GM19193 (cell line): Measurements from ENCODE around the gene ALKBH3.

Source experiments
- POLR2A ChIP-seq: IDR thresholded peaks from 4 replicates; pipeline ENCODE4 v1.6.1; 2011; ENCODE audit not compliant: insufficient read depth, insufficient read length; ENCODE audit errors: extremely low read depth

The ALKBH3 gene

GRCh38 chr11:43907028-43907975 lies 26.7 kb downstream of the ALKBH3 start:
- no peak for TF ChIP-seq POLR2A

GRCh38 chr11:43908191-43908590 lies 27.6 kb downstream of the ALKBH3 start:
- no peak for TF ChIP-seq POLR2A

DNA sequence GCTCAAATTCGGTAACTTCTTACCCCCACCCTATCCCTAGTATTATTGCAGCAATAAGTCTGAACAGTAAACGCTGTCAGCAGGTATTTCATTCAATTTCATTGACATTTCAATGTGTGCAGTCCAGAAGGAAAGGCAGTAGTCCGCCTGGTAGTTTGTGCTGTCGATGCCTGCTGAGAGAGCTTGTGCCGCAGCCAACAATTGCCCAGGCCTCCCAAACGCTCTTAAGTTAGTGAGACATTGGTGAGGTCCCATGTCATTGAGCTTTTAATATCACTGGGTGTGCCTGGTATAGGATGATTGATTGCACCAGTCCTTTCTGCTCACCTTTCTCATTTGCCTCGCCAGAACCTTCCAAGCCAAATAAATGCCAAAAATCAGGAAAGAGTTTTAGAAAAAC lies 28.1 kb downstream of the ALKBH3 start:
- no peak for TF ChIP-seq POLR2A

DNA sequence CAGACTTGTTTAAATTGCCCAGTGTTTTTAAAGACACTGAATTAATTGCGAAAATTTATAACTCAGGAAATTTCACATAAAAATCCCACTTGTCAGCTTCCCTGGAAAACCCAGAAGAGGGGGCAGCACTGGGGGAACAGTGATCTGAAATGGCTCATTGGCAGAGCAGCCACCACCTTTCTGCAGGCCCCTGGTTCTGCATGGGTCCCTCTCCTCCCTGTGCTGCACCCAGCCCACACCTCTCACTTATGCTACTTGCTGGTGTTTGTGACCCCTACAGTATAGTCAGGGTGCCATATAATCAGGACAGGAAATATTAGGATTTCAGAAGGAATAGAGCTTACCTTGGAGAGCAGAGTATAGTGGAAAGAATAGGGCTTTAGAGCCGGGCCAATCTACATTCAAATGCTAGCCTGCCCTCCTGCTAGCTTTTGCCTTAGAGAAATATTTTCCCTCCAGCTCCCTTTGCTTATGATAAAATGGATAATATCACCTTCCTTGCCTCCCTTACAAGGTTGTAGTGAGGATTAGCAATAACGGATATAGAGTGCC lies 33.3 kb downstream of the ALKBH3 start:
- no peak for TF ChIP-seq POLR2A

DNA sequence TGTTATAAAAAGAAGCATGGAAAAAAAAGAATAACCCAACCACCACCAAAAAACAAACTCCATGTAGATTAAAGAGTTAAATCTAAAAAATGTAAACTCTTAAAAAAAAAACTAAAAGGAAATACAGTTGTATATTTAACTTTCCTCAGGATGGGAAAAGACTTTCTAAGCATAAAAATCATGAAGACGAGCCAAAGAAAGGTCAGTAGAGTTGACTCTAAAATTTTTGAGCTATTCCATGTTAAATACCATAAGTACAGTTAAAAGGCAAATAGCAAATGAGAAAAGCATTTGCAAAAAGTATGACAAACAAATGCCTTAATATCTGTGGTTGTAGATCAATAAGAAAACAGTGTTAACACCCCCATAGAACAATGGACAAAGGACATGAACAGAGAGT lies 33.8 kb downstream of the ALKBH3 start:
- no peak for TF ChIP-seq POLR2A

DNA sequence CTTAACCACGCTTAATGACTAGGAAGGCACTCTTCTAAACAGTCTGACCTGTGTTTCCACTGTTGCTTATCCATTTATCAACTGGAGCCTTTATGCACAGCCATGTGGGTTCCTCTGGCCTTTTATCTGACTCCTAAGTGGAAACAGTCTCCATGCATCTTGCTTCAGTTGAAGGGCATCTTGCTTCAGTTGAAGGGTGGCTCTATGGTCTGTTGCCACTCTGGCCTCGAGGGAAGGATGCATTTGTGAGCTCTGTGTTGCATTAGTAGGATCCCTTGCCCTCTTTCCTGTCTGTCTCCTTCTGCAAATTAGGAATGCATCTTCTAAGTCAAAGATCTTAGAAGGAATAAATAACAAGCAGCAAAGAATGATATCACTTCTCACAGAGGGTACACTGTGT lies 36.0 kb downstream of the ALKBH3 start:
- no peak for TF ChIP-seq POLR2A

DNA sequence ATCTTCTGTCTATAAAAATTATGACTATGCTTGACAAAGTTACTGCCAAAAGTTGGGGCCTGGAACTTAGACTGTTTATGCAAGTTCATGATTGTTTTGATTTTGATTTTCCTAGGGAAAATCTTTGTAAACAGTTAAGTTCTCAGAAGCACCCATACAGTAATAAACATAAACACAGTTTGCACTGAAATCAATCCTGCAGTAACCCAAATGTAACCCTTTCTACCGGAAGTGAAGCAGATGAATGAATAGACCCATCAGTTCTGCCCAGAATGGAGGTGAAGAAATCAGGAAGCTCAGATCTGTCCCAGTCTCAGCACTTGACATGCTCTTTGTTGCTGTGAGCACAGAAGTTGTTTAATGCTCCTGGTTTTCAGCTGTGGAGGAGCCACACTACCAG lies 37.2 kb downstream of the ALKBH3 start:
- no peak for TF ChIP-seq POLR2A

GRCh38 chr11:43918662-43919061 lies 38.0 kb downstream of the ALKBH3 start:
- TF ChIP-seq POLR2A: no peak

DNA sequence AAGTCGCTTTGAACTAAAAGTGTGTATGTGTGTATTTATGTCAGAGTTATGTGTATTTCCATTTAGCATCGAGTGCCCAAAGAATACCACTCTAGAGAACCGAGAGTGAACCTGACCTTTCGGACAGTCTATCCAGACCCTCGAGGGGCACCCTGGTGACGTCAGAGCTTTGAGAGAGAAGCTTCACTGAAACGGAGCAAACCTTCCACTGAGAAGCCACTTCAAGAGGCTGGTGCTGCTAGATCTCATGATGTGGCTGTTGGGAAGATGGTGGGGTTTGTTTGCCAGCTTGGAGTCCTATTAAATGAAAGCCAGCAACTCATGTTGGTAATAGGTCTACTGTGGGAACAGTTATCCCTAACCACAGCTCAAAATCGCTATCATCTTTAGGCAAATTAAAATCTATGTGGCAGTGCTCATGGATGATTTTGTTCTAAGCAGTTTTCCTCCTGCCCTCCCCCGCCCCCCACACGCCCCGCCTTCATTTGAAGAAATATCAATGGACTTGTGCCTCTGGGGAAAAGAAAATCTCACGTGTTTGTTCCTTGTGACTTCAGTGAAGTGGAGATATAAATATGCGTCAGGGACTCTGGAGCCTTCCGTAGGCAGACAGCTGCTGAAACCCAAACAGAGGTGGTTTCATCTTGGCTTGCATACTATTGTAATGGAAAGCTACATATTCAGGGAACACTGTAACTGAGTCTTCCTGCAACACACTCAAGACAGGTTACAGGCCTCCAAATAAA lies 39.4 kb downstream of the ALKBH3 start:
- no peak for TF ChIP-seq POLR2A

DNA sequence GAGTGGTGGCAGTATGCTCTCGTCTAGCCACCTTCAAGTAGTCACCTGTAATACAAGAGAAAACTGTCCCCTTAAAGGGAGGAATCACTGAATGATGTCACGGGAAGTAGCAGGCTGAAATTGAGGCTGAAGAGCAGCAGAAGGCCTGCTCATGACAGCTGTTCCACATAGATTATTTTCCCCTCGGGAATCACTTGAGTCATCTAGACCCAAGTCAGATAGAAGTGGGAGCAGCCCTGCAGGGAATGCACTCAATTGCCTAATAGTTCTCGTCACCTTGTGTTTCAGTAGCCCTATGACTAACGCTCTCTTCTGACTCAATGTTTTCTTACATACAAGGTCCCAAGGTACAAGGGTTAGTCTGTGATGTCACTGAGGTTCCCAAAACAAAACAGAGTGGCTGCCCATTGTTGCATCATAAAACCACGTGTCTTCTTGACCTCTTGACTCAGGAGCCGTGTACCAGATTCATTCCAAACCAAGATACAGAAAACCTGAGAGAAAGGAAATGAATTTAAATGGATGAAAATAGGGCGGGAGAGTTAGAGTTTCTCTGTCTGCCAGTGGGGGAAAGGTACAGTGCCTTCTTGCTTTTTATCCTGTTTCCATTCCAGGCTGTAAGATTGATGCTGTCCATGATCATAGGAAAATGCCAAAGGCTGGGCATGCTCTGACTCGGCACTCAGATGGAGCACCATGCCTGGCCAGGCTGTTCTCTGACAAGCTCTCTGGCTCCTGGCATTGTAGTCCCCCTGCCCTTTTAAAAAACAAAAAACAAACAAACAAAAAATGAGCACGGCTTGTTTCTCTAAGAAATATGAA lies 40.2 kb downstream of the ALKBH3 start:
- no peak for TF ChIP-seq POLR2A

DNA sequence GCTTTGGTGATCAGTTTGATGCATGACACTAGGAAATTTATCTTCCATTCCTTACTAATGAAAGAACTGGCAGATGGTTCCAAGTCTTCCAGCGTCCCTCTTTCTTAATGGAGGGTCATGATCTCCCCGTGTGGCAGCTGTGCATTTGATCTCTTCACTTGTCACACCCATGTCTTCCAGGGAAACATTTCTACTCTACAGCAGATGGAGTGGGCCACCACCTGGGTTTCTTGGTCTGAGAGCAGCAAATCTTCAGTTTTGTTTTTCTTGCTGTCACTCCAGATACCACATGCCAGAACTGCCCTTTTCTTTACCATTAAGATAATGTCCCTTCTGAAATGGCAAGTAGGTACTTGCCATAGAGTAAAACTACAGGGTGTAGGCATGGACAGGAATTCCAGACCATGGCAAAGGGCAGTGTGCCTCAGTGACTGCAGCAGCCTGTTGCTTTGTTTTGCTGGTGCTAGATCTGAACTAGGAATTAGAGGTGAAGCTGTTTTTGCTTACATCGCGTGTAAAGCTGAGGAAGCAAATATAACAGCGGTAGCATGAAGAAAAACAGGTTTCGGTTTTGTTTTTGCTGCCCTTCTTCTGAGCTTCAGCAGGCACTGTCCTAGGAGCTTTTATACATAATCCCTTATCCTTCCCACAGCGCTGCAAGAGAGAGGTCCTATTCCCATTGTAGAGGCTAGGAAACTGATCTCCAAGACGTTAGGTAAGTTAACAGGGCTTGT lies 41.1 kb downstream of the ALKBH3 start:
- no peak for TF ChIP-seq POLR2A

DNA sequence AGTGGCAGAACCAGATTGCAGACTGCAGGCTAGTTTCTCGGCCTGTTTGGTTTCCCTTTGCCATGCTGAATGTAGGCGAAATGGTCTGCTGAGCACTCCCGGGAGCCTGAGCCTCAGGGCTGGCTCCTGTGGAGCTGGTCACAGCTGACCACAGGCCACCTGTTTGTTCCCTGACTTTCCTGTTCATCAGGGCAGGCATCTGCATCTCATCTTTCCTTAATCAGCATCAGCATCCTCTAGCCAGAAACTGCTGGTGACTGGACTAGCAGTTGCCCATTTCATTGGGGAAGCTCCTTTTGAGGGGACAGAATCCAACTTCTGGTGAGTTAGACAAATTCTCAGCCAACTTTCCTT lies 41.6 kb downstream of the ALKBH3 start:
- TF ChIP-seq POLR2A: no peak

- TF ChIP-seq POLR2A: no peak
Measured at GRCh38 chr11:43922744-43923405, 42.2 kb downstream of the ALKBH3 start.
